NCI-H526 treated with DMSO at 0.1 percent for 48 hours (cell line): Measurements from ENCODE around the gene AARSD1.
"Not testable (repeated sequence)": the region's sequence is repeated elsewhere in the genome, so short reads cannot be mapped to it uniquely, and the experiment has no call there.

ENCODE experiments used
- DNase-seq: peaks from one replicate; lab custom pipeline; 2025; lab: John Stamatoyannopoulos, UW

AARSD1 gene, protein sequence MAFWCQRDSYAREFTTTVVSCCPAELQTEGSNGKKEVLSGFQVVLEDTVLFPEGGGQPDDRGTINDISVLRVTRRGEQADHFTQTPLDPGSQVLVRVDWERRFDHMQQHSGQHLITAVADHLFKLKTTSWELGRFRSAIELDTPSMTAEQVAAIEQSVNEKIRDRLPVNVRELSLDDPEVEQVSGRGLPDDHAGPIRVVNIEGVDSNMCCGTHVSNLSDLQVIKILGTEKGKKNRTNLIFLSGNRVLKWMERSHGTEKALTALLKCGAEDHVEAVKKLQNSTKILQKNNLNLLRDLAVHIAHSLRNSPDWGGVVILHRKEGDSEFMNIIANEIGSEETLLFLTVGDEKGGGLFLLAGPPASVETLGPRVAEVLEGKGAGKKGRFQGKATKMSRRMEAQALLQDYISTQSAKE

DNA sequence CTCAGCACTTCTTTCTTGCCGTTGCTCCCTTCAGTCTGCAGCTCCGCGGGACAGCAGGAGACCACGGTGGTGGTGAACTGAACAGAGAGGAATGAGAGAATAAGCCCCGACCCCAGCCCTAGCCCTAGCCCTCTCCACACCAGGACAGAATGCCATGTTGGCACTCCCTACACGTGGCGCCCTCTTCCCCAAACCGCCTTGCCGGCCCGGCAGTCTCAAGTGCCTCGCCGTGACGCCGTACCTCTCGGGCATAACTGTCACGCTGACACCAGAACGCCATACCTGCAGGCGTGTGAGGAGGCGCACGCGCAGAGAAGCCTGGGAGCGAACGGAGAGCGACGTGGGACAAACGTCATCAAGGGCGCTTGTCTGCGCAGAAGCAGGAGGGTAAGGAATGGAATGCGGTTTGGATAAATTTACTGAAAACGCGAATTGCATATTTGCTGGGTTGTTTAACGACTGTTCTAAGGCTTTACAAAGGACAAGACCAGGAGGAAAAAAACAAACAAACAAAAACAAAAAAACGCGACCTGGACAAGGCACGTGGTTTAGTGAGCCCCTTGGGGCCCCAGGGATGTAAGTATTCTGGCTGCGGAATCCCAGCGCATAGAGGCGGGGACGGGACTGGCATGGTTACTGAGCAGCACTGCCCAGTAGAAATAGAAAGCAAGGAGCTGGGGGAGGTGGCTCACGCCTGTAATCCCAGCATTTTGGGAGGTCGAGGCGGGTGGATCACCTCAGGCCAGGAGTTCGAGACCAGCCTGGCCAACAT lies at the start of gene AARSD1:
AARSD1 (minus strand) TSS at position 294 of the 772 bp plus-strand sequence; CDS start at position 280, 14 bp downstream.
- peak; percentile 92 for DNase-seq

DNA sequence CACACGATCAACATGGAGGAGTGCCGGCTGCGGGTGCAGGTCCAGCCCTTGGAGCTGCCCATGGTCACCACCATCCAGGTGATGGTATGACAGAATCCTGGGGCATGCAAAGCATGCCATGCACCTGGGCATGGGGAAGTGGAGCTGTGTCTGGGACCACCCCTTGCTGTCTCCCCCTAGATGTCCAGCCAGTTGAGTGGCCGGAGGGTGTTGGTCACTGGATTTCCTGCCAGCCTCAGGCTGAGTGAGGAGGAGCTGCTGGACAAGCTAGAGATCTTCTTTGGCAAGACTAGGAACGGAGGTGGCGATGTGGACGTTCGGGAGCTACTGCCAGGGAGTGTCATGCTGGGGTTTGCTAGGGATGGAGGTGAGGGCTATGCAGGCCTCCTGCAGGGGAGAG lies 49.0 kb upstream of the AARSD1 start:
- no peak for DNase-seq

DNA sequence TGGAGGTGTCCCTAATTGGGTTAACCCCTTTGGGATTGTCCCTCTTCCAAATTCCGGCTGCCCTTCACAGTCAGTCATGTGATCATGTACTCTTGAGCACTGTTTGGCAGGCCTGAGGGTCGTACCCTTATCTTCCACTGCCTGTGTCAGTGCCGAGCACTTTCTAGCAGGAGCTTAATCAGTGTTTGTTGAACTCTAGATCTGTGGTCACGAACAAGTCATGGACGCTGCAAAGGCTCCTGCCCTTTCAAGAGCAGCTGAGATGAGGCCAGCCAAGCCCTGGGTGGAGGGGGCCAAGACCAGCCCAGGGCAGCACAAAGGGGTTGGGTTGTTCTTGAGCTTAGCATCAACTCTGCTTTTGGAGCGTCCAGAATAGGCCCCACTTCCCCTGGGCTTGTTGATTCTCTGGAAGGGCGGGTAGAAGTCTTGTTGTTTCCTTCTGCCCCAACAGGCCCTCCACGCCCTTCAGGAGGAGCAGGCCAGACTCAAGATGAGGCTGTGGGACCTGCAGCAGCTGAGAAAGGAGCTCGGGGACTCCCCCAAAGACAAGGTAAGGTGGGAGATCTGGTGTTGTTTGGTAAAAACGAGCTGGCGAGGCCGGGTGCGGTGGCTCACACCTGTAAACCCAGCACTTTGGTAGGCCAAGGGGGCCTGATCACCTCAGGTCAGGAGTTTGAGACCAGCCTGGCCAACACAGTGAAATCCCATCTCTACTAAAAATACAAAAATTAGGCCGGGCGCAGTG lies 47.6 kb upstream of the AARSD1 start:
- no peak for DNase-seq

DNA sequence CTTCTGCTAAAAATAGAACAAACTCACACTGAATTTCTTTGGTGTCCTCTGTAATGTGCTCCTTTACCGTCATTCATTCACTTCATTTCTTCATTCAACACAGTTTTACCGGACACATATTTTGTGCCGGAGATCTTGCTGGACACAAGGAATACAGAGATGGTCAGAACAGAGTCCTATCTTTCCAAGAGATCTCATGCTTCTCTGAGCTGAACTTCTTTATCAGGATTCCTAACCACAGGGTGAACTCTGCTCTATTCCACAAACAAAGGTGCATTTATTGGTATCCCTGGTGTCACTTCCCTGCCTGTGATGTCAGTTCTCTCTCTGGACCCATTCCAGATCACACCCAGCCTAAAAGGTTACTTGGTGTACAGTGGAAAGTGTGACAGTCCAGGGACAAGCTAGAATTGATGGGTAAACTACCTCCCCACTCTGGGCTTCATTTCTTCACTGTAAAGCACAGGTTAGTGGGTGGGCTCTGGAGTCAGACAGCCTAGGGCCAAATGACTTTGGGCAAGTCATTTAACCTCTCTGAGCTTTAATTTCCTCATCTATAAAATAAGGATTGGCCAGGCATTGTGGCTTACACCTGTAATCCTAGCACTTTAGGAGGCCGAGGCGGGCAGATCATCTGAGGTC lies 46.5 kb upstream of the AARSD1 start:
- no peak for DNase-seq

DNA sequence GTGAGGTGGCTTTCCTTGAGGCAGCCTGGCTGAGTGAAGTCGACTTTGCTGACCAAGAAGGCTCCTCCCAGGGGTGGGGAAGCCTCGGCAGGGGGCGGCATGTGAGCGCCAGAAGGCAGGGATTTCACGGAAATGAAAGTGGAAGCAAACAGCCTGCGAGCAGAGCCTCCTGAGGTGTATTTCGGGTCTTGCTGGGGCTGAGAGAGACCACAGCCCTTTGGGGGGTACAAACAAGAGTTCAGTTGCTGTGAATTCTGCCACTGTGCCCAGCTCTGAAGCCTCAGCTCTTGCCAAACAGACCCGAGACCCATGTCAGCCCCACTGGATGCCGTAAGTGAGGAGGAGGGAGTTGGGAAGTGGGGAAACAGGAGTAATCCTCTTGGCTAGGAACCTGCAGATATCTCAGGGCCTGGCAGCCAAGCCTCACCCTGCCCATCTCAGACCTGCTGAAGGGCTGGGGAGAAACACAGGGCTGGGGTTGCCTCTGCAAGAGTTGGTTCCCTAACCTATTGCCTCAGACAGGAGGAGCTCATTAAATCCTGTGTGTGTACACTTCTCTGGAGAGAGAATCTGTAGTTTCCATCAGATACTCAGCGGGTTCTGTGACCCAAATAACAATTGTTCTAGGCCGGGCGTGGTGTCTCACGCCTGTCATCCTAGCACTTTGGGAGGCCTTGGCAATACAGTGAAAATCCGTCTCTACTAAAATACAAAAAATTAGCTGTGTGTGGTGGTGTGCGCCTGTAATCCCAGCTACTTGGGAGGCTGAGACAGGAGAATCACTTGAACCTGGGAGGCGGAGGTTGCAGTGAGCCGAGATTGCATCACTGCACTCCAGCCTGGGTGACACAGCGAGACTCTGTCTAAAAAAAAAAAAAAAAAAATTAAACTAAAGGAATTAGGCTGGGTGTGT lies 42.6 kb upstream of the AARSD1 start, which contains the start of gene IFI35:
IFI35 (plus strand) TSS at position 146 of the 913 bp plus-strand sequence; CDS start at position 310, 164 bp downstream.
- no peak for DNase-seq

DNA sequence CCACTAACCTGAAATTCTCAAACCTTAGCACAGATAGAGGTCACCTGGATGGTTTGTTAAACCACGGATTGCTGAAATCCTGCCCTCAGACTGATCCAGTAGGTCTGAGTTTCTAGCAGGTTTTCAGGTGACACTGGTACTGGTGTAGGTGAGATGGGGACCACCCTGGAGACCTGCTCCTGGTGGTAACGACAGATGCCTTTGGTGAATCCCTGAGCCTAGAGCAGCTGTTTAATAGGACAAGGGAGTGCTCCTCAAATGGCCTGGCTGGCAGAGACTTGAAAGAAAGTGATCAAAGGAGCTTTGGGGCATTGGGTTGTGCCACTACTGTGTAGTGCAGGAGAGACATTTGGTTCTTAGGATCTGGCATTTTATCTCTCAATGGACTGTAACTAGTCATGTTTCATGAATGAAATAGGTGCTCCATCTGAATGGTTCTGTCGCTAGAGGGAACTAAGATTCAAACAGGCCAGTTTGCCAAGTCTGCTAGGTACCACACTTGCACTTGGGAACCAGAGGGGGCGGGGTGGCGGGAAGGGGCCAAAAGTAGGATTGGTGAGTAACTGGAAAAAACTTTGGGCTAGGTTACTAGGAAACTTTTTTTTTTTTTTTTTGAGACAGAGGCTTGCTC lies 39.4 kb upstream of the AARSD1 start:
- DNase-seq = no peak

DNA sequence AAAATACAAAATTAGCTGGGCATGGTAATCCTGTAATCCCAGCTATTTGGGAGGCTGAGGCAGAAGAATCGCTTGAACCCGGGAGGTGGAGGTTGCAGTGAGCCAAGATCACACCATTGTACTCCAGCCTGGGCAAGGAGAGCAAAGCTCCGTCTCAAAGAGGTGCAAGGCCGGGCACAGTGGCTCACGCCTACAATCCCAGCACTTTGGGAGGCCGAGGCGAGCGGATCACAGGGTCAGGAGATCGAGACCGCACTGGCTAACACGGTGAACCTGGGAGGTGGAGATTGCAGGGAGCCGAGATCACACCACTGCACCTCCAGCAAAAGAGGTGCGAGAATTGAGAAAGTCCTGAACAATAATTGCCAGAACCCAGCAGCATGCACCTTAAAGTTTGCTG lies 36.6 kb upstream of the AARSD1 start:
- DNase-seq = not testable (repeated sequence)

DNA sequence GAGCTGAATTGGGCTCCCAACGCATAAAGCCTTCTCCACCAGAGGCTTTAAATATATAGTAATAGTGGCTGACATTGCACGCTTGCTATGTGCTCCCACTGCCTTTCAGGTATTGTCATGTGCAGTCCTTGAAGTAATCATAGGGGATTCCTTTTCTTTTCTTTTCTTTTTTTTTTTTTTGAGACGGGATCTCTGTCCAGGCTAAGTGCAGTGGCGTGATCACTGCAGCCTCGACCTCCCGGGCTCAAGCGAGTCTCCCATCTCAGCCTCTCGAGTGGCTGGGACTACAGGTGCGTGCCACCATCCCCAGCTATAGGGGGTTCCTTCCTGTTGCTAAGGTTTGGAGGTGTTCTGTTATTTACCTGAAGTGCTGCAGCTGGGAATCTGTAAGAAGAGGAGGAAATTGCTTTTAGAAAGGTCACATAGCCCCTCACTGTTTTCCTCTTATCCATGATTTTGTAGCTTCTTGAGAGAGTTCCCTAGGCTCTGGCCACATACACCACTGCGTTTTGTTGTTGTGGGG lies 34.8 kb upstream of the AARSD1 start:
- DNase-seq = no peak

DNA sequence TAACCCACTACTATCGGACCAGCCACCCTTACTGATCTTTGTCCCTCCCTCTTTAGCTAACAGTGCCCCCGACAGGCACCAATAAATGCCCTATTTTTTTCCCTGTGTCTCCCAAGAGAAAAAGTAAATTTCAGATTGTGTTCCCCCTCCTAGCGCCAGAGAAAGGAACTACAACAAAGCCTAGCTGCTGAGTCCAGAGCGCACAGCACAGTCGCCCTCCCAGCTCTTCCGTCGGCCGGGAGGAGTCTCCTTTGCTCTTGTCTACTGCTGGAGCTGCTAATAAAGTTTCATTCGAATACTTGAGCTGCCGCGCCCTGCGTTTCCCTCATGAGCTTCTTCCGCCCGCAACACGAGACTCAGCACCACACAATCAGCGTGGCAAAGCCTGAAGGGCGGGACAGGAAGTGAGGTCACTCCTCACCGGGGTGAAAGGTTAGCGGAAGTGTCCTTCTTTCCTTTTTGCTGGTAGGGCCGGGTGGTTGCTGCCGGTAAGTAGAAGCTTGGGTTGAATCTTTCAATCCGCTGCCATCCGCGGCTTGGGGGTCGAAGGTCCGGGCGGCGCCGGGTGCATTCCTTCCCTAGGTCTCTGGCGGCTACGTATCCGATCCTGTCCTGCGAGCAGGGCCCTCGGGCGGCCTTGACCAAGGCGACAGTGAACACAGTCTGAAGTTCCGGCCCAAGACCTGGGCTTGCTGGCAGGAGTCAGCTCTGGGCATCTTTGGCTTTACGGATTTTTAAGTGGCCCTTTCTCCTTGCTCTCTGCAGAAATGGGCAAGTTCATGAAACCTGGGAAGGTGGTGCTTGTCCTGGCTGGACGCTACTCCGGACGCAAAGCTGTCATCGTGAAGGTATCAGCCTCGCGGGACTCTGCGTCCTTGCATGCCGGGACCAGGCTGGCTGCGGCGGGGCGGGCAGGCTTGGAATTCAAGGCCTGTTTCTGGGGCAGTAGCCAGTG lies 34.0 kb upstream of the AARSD1 start, which contains the start of gene RPL27:
RPL27 (plus strand) TSS at position 436 of the 955 bp plus-strand sequence; CDS start at position 768, 332 bp downstream.
- DNase-seq = peak; percentile 98

DNA sequence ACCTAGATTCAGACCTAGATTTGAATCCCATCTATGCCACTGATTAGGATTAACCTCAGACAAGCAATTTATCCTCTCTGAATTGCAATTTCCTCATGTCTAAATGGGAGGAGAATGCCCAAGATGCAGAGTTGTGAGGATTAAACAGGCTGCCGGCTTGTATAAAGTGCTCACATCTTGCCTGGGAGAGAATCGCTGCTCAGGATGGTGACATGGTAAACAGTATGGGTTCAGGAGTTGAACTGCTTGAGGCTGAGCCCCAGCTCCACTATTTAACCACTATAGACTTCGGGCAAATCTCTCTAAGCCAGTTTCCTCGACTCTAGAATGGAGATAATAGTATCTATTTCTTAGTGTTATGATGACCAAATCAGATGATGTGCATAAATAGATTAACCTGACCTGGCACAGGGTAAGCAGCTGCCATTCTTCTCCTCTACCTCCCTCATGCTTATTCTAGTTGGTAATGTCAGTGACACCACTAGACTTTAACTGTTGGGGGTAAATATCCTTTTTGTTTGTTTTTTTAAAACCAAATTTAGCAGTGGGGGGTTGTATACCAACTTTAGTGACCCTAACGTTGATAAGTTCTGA lies 33.2 kb upstream of the AARSD1 start:
- DNase-seq = no peak

DNA sequence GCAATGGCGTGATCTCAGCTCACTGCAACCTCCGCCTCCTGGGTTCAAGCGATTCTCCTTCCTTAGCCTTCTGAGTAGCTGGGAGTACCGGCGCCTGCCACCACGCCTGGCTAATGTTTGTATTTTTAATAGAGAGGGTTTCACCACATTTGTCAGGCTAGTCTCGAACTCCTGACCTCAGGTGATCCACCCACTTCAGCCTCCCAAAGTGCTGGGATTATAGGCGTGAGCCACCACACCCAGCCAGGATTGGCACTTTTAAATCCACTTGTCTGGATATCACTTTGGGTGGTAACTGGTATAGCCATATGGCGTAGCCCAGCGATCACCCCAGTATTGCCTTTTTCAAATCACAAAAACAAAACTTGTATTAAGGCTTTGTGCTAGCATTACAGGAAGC lies 29.7 kb upstream of the AARSD1 start:
- not testable (repeated sequence) for DNase-seq

DNA sequence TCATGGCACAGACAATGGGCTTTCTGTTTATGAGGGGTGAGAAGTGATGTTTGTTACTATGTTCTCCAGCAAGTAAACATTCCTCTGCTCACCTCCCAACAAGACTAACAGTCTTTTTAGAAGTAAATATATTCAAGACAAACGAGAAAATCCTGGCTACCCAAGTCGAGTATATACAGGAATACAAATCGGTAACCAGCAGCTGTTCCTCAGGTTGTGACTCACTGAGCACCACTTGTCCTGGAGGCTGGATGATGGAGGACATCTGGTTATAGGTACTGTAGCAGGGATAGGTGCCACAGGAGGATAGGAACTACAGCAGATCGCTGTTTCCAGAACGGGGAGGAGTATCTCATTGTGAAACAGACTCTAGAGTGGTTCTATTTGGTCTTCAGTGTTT lies 28.6 kb upstream of the AARSD1 start:
- no peak for DNase-seq

DNA sequence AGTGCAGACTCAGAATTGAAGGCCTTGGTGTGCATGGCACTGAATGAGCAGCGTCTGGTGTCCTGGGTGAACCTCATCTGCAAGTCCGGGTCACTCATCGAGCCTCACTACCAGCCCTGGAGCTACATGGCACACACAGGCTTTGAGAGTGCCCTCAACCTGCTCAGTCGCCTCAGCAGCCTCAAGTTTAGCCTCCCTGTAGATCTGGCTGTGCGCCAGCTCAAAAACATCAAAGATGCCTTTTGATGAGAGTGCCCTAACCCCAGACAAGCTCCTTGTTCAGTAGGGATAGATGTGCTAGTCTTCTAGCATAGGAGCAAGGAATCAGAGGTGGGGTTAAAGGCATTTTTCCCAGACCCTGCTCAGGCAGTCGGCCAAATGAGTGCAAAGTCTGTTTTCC lies 27.2 kb upstream of the AARSD1 start:
- no peak for DNase-seq

DNA sequence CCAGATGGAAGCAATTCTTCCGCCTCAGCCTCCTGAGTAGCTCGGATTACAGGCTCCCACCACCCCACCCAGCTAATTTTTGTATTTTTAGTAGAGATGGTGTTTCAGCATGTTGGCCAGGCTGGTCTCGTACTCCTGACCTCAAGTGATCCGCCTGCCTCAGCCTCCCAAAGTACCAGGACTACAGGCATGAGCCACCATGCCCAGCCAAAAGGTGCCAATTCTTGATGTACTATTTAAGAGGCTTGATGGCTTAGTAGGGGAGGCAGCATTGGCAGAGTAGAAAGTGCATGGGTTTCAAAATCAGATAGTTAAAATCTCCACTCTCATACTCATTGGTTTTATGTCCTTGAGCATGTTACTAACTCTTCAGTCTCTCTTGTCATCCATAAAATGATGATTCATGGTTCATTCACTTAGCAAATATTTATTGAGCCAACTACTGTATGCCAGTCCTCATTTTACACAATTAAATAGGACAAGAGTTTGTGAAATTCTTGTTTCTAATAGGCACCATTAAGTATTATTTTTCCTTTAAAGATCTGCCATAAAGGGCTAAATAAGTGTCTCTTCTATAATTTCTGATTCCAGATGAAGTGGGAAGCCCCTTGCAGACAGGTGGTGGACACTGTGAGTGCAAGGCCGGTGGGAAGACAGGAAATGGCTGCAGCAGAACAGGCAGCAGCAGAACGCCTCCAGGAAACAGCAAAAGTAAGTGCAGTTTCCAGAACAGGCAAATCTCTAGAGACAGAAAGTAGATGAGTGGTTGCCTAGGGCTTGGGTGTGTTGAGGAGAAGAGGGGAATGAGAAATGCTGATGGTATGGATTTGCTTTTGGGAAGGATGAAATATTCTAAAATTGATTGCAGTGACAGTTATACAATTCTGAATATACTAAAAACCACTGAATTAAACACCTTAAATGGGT lies 25.7 kb upstream of the AARSD1 start:
- DNase-seq = no peak

DNA sequence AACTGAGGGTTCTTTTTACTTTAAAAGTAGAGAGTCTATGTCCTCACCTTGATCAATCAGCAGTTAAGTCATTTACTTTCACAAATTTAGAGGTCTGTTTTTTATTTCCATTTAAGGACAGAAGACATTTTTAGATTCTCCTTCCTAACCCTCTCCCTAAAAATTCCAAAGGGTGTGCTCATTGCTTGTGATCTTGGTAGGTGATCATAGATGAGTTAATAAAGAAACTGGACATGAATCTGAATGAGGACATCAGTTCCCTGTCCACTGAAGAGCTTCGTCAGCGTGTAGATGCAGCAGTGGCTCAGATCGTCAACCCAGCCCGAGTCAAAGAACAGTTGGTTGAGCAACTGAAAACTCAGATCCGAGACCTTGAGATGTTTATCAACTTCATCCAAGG lies 24.9 kb upstream of the AARSD1 start:
- DNase-seq = no peak

DNA sequence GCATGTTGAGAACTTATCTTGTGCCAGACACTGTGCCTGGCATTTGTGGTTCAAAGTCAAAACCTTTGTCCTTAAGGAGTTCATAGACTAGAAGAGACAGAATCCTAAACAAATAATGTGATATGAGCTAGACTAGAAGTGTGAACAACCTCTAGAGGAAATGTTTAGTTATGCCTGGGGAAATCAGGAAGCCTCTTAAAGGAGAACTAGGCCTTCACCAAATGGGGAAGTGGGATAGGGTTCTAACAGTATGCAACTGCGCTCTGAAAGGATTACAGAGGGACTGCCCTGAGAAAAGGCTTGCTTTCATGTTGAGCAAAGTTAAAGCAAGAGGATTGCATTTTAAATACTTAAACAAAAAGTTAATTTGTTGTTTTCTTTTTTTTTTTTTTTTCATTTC lies 21.0 kb upstream of the AARSD1 start:
- DNase-seq = no peak

DNA sequence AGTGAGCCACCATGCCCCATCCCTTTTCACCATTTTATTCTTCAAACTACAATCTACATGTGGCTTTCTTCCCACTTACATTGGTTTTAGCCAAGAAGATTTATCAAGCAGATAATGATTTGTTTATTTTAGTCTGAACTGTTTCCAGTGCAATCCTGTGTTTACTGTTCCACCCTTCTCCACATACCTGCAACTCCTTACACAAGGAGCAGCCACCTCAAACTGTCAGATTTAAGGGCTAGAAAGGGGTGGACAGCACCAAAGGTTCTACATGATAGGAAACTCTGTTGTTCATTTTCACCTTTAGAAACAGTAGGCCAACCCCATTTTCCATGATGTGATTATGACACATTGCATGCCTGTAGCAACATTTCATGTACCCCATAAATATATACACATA lies 18.0 kb upstream of the AARSD1 start:
- DNase-seq = no peak
